CMK (cell line): ENCODE data around the gene ZNF10.

Source experiments
- DNase-seq: peaks from one replicate; pipeline ENCODE4 v3.0.0-alpha.2; 2010; ENCODE audit warnings: low read depth

The ZNF10 gene

GRCh38 chr12:133201888-133202287 is 71.5 kb downstream of the ZNF10 start:
- DNase-seq: no peak

DNA sequence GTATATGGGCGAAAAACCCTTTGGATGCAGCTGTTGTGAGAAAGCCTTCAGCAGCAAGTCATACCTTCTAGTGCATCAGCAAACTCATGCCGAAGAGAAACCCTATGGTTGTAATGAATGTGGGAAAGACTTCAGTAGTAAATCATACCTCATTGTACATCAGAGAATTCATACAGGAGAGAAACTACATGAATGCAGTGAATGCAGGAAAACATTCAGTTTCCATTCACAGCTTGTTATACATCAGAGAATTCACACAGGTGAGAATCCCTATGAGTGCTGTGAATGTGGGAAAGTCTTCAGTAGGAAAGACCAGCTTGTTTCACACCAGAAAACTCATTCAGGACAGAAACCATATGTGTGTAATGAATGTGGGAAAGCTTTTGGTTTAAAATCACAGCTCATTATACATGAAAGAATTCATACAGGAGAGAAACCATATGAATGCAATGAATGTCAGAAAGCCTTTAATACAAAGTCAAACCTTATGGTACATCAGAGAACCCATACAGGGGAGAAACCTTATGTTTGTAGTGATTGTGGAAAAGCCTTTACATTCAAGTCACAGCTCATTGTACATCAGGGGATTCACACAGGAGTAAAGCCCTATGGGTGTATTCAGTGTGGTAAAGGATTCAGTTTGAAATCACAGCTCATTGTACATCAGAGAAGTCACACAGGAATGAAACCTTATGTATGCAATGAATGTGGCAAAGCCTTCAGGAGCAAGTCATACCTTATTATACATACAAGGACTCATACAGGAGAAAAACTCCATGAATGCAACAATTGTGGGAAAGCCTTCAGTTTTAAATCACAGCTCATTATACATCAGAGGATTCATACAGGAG is 72.3 kb downstream of the ZNF10 start:
- no peak for DNase-seq

- no peak for DNase-seq
Measured at GRCh38 chr12:133203344-133204263, 73.2 kb downstream of the ZNF10 start.

DNA sequence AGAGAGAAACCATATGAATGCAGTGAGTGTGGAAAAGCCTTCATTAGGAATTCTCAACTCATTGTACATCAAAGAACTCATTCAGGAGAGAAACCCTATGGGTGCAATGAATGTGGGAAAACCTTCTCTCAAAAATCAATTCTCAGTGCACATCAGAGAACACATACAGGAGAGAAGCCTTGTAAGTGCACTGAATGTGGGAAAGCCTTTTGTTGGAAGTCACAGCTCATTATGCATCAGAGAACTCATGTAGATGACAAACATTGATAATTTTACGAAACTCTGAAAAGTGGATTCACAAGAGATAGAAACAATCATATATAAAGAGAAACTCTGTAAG is 73.8 kb downstream of the ZNF10 start:
- no peak for DNase-seq

- DNase-seq: no peak
Measured at GRCh38 chr12:133206390-133206789, 76.0 kb downstream of the ZNF10 start.
